Measurements from ENCODE around the gene ZSCAN5A.
"Not testable (repeated sequence)": the region's sequence is repeated elsewhere in the genome, so short reads cannot be mapped to it uniquely, and the experiment has no call there.

DNA sequence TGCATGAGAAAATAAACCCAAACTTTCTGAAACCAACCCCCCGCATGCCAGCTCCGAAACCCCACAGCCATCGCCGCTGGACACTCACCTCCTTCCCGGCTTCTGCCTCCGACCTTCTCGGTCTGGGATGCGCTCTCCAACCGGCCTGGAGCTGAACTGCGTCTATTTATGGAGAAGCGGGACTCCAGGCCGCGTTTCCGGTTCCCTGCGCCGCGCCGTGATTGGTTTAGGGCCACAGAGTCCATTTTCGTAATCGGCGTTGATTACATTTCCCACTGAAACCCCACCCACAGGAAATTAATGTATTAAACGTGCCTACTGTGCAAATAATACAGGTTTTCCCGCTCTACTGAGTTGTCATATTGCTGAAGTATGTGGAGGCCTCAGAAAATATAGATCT, 117.0 kb downstream of the ZSCAN5A start, which contains the start of gene ZSCAN5B:
- TF ChIP-seq CTCF (IDR thresholded peaks at IDR 0.05); EZH2 (IDR thresholded peaks at IDR 0.05; ENCODE audit: borderline replicate concordance, insufficient read depth, low read depth, low read length, poor library complexity, severe bottlenecking): not testable (repeated sequence)

Data from B cell (primary cell).